ENCODE data around the gene CYP11A1.

CYP11A1 gene

GRCh38 chr15:74378848-74379247 is 11.4 kb upstream of the CYP11A1 start:
- no peak overlapping the region for H3K4me3 ChIP-seq (ENCODE audit: low read depth, low read length)
- no peak for DNase-seq (ENCODE audit: low read depth)
- TF ChIP-seq, protein P1, sequence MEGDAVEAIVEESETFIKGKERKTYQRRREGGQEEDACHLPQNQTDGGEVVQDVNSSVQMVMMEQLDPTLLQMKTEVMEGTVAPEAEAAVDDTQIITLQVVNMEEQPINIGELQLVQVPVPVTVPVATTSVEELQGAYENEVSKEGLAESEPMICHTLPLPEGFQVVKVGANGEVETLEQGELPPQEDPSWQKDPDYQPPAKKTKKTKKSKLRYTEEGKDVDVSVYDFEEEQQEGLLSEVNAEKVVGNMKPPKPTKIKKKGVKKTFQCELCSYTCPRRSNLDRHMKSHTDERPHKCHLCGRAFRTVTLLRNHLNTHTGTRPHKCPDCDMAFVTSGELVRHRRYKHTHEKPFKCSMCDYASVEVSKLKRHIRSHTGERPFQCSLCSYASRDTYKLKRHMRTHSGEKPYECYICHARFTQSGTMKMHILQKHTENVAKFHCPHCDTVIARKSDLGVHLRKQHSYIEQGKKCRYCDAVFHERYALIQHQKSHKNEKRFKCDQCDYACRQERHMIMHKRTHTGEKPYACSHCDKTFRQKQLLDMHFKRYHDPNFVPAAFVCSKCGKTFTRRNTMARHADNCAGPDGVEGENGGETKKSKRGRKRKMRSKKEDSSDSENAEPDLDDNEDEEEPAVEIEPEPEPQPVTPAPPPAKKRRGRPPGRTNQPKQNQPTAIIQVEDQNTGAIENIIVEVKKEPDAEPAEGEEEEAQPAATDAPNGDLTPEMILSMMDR (IDR thresholded peaks at IDR 0.05; ENCODE audit: low read depth, low read length, missing control alignments) = no peak

- no peak overlapping the region for H3K4me3 ChIP-seq (ENCODE audit: low read depth, low read length)
- DNase-seq (ENCODE audit: low read depth) = no peak
- TF ChIP-seq, protein P1 (IDR thresholded peaks at IDR 0.05; ENCODE audit: low read depth, low read length, missing control alignments) = no peak
These were observed 10.7 kb upstream of the CYP11A1 start for GRCh38 chr15:74377831-74378766.

DNA sequence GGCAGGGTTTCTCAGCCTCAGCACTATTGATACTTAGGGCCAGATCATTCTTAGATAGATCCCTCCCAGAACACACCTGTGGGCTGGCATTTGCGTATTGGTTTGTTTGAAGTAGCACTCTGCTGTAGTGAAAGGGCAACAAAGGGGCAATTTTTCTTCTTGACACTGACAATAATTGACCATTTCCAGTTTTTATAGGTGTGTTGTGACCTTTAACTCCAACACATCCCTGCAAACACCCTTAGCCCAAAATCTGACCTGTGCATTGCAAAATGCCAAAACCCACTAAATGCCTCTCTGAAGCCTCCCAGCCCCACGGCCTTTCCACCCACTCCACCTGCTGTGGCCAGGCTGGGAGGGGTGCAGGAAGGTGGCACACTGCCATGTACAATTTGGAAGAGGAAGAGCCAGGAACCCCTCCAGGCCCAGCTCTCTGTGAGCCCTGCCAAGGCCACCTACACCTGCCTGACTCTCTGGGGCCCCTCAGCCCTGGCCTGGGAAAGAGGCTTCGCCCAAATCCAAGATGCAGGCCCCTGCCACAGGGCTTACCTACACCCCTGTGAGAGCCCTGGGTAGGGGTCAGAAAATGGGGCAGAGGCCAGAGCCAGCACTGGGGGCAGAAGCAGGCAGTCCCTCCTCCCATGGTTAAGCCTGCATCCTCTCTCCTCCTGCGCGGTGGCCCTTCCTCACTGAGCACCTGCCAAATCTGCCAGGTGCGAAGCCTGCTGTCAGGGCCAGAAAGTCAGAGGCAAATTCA is 9.6 kb upstream of the CYP11A1 start:
- no peak for DNase-seq (ENCODE audit: low read depth)
- TF ChIP-seq, protein P1 (IDR thresholded peaks at IDR 0.05; ENCODE audit: low read depth, low read length, missing control alignments) = no peak
- H3K4me3 ChIP-seq (ENCODE audit: low read depth, low read length) = no peak overlapping the region

- TF ChIP-seq, protein P1 (IDR thresholded peaks at IDR 0.05; ENCODE audit: low read depth, low read length, missing control alignments) = no peak
- no peak overlapping the region for H3K4me3 ChIP-seq (ENCODE audit: low read depth, low read length)
- DNase-seq (ENCODE audit: low read depth) = no peak
These were observed 8.8 kb upstream of the CYP11A1 start for GRCh38 chr15:74376226-74376625.

GRCh38 chr15:74375303-74375693 is 7.9 kb upstream of the CYP11A1 start:
- DNase-seq (ENCODE audit: low read depth) = no peak
- TF ChIP-seq, protein P1 (IDR thresholded peaks at IDR 0.05; ENCODE audit: low read depth, low read length, missing control alignments) = peak; percentile 83
- H3K4me3 ChIP-seq (ENCODE audit: low read depth, low read length) = no peak overlapping the region; the same call in 1 of the 2 replicates

- H3K4me3 ChIP-seq (ENCODE audit: low read depth, low read length) = peak overlapping the region; percentile 70
- TF ChIP-seq, protein P1 (IDR thresholded peaks at IDR 0.05; ENCODE audit: low read depth, low read length, missing control alignments) = peak; percentile 46
- DNase-seq (ENCODE audit: low read depth) = no peak
These were observed 7.3 kb upstream of the CYP11A1 start for GRCh38 chr15:74374648-74375302.
